AG04449 (cell line): ENCODE results near the gene LPCAT1.

Experiments used
- CTCF ChIA-PET: fragments of 350-600 bp; formaldehyde crosslinking; extraction: SDS; loops from one replicate; lab custom pipeline; 2021; ENCODE audit warnings: antibody characterized with exemption; lab: Yijun Ruan, JAX
- POLR2A ChIA-PET: fragments of 400-600, 350-600 bp; formaldehyde crosslinking; extraction: SDS; loops from one replicate; lab custom pipeline; 2020; ENCODE audit warnings: antibody characterized with exemption, inconsistent platforms; lab: Yijun Ruan, JAX
- DNase-seq: peaks from one replicate; pipeline ENCODE4 v3.0.0-alpha.2; 2010; ENCODE audit warnings: low read depth, low spot score
- H3K4me3 ChIP-seq: 2 replicates; pipeline ENCODE4 v1.5.1; 2011; ENCODE audit warnings: low read depth, mild to moderate bottlenecking, control low read depth, low read length
- TF ChIP-seq, protein P1 (sequence below): IDR thresholded peaks from one replicate; pipeline ENCODE4 v1.5.1; 2011; ENCODE audit warnings: mild to moderate bottlenecking, moderate library complexity, low read length, control low read depth, inconsistent platforms; ENCODE audit not compliant: insufficient read depth; ENCODE audit errors: missing control alignments

LPCAT1 gene

DNA sequence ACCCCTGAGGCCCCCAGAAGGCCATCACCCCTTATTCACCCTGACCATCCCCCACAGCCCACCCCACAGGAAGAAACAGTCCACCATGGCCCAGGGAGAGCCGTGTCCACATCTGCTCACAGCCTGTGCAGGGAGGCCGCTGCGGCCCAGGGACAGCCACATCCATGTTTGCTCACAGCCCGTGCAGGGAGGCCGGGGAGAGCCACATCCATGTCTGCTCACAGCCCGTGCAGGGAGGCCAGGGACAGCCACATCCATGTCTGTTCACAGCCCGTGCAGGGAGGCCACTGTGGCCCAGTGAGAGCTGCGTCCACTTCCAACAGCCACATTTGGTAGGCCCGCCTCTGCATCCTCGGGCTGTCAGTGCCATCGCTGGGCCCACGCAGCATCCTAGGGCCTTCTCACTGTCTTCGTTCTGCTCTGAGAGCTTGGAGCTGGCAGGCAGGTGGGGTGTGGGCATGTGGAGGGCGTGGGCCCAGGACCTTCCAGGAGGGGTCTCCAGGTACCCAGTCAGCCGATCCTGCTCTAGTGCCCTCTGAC lies 38.1 kb downstream of the LPCAT1 start:
- no peak overlapping the region for H3K4me3 ChIP-seq
- TF ChIP-seq, protein P1, sequence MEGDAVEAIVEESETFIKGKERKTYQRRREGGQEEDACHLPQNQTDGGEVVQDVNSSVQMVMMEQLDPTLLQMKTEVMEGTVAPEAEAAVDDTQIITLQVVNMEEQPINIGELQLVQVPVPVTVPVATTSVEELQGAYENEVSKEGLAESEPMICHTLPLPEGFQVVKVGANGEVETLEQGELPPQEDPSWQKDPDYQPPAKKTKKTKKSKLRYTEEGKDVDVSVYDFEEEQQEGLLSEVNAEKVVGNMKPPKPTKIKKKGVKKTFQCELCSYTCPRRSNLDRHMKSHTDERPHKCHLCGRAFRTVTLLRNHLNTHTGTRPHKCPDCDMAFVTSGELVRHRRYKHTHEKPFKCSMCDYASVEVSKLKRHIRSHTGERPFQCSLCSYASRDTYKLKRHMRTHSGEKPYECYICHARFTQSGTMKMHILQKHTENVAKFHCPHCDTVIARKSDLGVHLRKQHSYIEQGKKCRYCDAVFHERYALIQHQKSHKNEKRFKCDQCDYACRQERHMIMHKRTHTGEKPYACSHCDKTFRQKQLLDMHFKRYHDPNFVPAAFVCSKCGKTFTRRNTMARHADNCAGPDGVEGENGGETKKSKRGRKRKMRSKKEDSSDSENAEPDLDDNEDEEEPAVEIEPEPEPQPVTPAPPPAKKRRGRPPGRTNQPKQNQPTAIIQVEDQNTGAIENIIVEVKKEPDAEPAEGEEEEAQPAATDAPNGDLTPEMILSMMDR: no peak
- no peak for DNase-seq
- ChIA-PET POLR2A (no interaction called here), CTCF (interaction anchor here (2.0 to 2.1 kb wide), 3 partner anchors 11 to 159 kb away, joined by 4 to 7 read pairs (median 6); no protein-coding TSS in a partner anchor)

DNA sequence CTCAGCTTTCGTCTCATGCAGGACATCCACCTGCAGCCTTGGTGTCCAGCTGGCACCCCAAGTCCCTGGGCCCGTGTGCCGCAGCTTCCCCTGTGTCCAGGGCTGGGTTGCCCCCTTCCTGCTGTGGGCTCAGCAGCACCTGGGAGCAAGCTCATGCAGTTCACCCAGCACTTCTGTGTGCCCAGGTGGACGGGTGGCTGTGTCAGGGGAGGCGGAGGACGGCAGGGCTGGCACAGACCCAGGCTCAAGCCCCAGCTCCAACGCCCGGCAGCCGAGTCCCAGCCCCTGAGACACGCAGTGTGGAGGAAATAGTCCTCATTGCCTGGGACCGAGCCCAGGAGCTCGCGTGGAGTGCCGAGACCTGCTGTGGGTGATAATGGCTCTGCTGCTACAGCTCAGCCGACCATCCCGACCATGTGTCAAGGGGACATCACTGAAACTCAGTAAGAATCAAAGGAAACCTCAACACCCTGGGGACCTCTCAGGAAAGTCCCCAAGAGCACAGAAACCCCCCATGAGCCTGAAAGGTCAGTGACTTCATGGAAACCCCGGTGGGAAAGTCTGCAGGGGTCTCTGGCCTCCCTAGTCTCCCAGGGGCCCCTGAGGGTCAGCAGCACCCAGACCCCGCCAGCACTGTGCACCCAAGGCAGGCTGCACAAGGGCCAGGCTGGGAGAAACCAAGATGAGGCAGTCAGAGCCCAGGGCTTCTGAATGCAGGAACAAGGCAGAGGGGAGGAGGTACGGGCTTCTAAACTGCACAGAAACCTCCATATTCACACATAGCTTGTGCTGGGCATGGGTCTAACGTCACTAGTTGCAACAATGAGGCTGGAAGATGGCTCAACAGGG lies 38.8 kb downstream of the LPCAT1 start:
- ChIA-PET CTCF (interaction anchor here (2.1 kb wide), 2 partner anchors 10 to 15 kb away, joined by 4 to 7 read pairs; no protein-coding TSS in a partner anchor), POLR2A (no interaction called here)
- TF ChIP-seq, protein P1: no peak
- no peak for DNase-seq
- no peak overlapping the region for H3K4me3 ChIP-seq

DNA sequence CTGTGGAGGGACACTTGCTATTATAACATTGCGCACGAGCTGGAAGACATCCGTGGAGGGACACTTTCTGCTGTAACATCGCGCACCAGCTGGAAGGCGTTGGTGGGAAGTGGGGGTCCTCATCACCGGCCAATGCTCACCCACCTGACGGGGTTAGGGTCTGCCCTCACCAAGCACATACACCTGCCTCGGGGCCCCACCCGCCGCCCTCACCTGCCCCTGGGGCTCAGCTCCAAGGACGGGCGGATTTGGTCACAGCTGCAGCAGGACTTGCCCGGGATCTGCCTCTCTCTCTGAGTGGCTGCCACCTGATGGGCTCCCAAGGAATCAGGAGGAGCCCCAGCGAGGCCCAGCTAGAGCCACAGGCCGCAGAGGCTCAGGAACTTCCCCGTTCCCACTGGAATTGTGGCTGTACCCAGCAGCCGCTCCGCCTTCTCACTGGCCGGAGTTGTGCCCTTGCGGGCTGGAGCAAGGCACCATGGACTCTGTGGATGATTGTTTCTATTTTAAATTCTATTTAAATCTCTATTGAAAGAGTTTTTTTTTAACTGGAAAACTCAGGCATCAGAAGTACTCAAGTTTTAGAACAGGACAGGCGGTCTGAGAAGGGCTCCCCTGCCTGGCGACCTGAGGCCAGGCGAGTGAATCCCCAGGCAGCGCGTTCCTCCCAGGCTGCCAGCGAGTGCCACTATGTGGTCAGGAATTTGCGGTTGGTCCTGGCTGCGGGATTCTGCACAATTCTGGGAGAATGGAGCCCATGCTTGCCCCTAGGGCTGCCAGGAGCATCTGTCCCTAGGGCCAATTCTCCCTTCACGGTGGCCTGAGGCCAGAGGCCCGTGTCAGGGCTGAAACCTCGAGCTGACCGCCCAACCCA lies 39.7 kb downstream of the LPCAT1 start:
- ChIA-PET CTCF (interaction anchor here (2.1 kb wide), 1 partner anchor 10 kb away, joined by 7 read pairs; no protein-coding TSS in a partner anchor), POLR2A (no interaction called here)
- no peak for DNase-seq
- H3K4me3 ChIP-seq: no peak overlapping the region
- TF ChIP-seq, protein P1: no peak

- DNase-seq: no peak
- H3K4me3 ChIP-seq: no peak overlapping the region
- ChIA-PET CTCF (interaction anchor here (1.0 to 1.2 kb wide), 2 partner anchors 9 to 162 kb away, joined by 3 to 5 read pairs; no protein-coding TSS in a partner anchor), POLR2A (no interaction called here)
- TF ChIP-seq, protein P1: no peak
These were observed 40.7 kb downstream of the LPCAT1 start for GRCh38 chr5:1483064-1483463.

DNA sequence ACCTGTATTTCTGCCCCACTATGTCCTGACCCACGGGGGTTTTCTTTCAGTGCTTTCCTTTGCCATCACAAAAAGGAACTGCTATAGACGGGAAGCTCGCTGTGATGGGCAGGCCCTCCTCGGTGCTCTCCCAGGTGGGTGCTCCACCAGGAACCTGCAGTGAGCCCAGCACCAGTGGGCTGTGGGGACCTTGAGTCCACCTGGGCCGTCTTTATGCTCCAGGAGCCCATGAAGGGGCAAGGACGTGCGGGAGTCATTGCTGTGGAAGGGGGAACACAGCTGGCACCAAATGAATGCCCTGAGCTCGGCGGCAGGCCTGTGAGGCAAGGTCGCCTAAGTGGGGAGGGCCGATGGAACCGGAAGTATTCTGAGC lies 41.8 kb downstream of the LPCAT1 start:
- CTCF ChIA-PET: interaction anchor here (1.5 kb wide), 1 partner anchor 10 kb away, joined by 3 read pairs; no protein-coding TSS in a partner anchor
- H3K4me3 ChIP-seq: no peak overlapping the region
- POLR2A ChIA-PET: no interaction called here
- TF ChIP-seq, protein P1: no peak
- no peak for DNase-seq
